BE2C (cell line): ENCODE data around the gene TLR6.

ENCODE experiments used
- DNase-seq: peaks from one replicate; pipeline ENCODE4 v3.0.0-alpha.2; 2020
- H3K27me3 ChIP-seq: fragments of 250-450 bp; sonication (Bioruptor Pico); 2 replicates; pipeline ENCODE4 v1.5.1; 2020; ENCODE audit warnings: mild to moderate bottlenecking
- H3K36me3 ChIP-seq: fragments of 250-450 bp; sonication (Bioruptor Pico); 2 replicates; pipeline ENCODE4 v1.5.1; 2020; ENCODE audit warnings: mild to moderate bottlenecking
- H3K4me1 ChIP-seq: fragments of 250-450 bp; sonication (Bioruptor Pico); 2 replicates; pipeline ENCODE4 v1.5.1; 2020
- H3K4me3 ChIP-seq: 2 replicates; pipeline ENCODE4 v1.5.1; 2011; ENCODE audit warnings: low read depth, low read length
- H3K9me3 ChIP-seq: fragments of 250-450 bp; sonication (Bioruptor Pico); 2 replicates; pipeline ENCODE4 v1.5.1; 2020
- CTCF ChIP-seq: IDR thresholded peaks from 2 replicates; pipeline ENCODE4 v1.5.1; 2012; ENCODE audit warnings: mild to moderate bottlenecking, low read depth, low read length

The TLR6 gene

GRCh38 chr4:38855466-38855865 is 1.2 kb downstream of the TLR6 start:
- no peak overlapping the region for H3K4me3 ChIP-seq
- no peaks in the 10 kb centered on the region for H3K4me1 ChIP-seq
- no peaks in the 10 kb centered on the region for H3K9me3 ChIP-seq
- H3K36me3 ChIP-seq = no peaks in the 10 kb centered on the region
- no peak for TF ChIP-seq CTCF
- peaks cover 3% of the 10 kb centered on the region; the same call in 1 of the 2 replicates for H3K27me3 ChIP-seq
- DNase-seq = no peak

DNA sequence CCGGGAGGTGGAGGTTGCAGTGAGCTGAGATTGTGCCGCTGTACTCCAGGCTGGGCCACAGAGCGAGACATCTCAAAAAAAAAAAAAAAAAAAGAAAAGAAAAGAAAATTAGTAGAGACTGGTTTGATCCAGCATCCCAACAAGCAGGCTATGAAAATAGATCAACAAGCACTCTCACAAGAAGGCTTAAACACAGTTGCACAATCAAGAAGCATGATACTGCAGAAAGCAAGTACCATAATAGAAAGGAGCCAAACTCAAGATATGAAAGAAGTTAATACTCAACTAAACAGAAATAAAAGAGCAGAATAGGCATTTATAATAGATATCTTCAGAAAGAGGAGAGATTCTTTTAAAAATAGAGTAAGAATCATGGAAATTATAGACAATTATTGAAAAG is 10.6 kb downstream of the TLR6 start:
- Histone ChIP-seq H3K4me1 (no peaks in the 10 kb centered on the region), H3K9me3 (no peaks in the 10 kb centered on the region), H3K36me3 (no peaks in the 10 kb centered on the region), H3K4me3 (no peak overlapping the region), H3K27me3 (peaks cover 7% of the 10 kb centered on the region)
- TF ChIP-seq CTCF = no peak
- no peak for DNase-seq

- Histone ChIP-seq H3K27me3 (peaks cover 12% of the 10 kb centered on the region), H3K4me3 (no peak overlapping the region), H3K4me1 (no peaks in the 10 kb centered on the region), H3K36me3 (no peaks in the 10 kb centered on the region), H3K9me3 (no peaks in the 10 kb centered on the region)
- DNase-seq = no peak
- TF ChIP-seq CTCF = no peak
Observed at GRCh38 chr4:38842994-38843393, 13.6 kb downstream of the TLR6 start.

- H3K36me3 ChIP-seq = no peaks in the 10 kb centered on the region
- TF ChIP-seq CTCF = no peak
- no peaks in the 10 kb centered on the region; the same call in 1 of the 2 replicates for H3K9me3 ChIP-seq
- no peak for DNase-seq
- peaks cover 12% of the 10 kb centered on the region; the same call in 1 of the 2 replicates for H3K27me3 ChIP-seq
- H3K4me3 ChIP-seq = no peak overlapping the region
- no peaks in the 10 kb centered on the region for H3K4me1 ChIP-seq
Observed at GRCh38 chr4:38837849-38838248, 18.8 kb downstream of the TLR6 start.

DNA sequence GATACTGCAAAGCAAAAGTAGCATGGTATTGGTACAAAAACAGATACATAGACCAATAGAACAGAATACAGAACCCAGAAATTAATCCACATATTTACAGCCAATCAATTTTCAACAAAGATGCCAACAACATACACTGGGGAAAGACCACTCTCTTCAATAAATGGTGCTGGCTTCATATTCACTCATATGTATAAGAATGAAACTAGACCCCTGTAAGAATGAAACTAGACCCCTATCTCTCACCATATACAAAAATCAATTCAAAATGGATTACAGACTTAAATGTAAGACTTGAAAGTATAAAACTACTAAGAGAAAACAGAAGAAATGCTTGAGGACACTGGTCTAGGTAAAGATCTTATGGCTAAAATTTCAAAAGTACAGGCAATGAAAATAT is 19.3 kb downstream of the TLR6 start:
- TF ChIP-seq CTCF = no peak
- Histone ChIP-seq H3K4me1 (no peaks in the 10 kb centered on the region), H3K36me3 (no peaks in the 10 kb centered on the region), H3K4me3 (no peak overlapping the region), H3K9me3 (no peaks in the 10 kb centered on the region; the same call in 1 of the 2 replicates), H3K27me3 (peaks cover 10% of the 10 kb centered on the region; the same call in 1 of the 2 replicates)
- DNase-seq = no peak

- Histone ChIP-seq H3K4me3 (no peak overlapping the region), H3K4me1 (no peaks in the 10 kb centered on the region), H3K36me3 (no peaks in the 10 kb centered on the region), H3K9me3 (no peaks in the 10 kb centered on the region; the same call in 1 of the 2 replicates), H3K27me3 (peaks cover 8% of the 10 kb centered on the region; the same call in 1 of the 2 replicates)
- DNase-seq = no peak
- TF ChIP-seq CTCF = no peak
Observed at GRCh38 chr4:38834570-38834969, 22.0 kb downstream of the TLR6 start.
